Astrocyte of the hippocampus (primary cell): ENCODE data around the gene FOXD4L6.
"Not testable (repeated sequence)": the region's sequence is repeated elsewhere in the genome, so short reads cannot be mapped to it uniquely, and the experiment has no call there.

Experiments used
- DNase-seq: peaks from one replicate; pipeline ENCODE4 v3.0.0; 2011; ENCODE audit warnings: low read depth, low spot score

The FOXD4L6 gene

GRCh38 chr9:41128581-41128980 is at the start of gene FOXD4L6:
Gene FOXD4L6 (minus strand): TSS chr9:41128681. CDS start chr9:41128383, 298 bp downstream.
- not testable (repeated sequence) for DNase-seq

- peak; percentile 0 for DNase-seq
These were observed 46.5 kb upstream of the FOXD4L6 start for GRCh38 chr9:41174994-41175393.

- not testable (repeated sequence) for DNase-seq
These were observed 21.6 kb upstream of the FOXD4L6 start for GRCh38 chr9:41150116-41150515.

GRCh38 chr9:41141878-41142277 is 13.4 kb upstream of the FOXD4L6 start:
- DNase-seq, result not testable (repeated sequence)

- DNase-seq, result not testable (repeated sequence)
These were observed 1.6 kb downstream of the FOXD4L6 start for GRCh38 chr9:41126746-41127446.

DNA sequence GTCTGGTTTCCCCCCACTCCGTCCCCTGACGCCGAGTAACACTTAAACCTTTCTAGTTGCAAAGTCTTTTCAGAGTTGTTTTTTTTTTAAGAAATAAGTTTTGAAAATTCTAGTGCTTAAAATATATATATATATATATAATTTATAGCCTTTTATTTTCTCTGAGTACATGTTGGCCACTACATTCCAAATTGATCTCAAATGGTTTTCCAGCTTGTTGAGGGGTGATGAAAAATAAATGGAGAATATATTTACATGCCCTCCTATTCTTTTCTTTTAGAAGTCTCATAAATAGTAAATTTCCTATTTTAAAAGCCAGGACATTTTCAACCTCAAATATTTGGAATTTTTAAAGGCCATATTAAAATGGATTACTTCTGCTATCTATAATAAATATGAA is 2.5 kb downstream of the FOXD4L6 start:
- not testable (repeated sequence) for DNase-seq

GRCh38 chr9:41125109-41125658 is 3.3 kb downstream of the FOXD4L6 start:
- not testable (repeated sequence) for DNase-seq

- DNase-seq, result not testable (repeated sequence)
These were observed 4.0 kb downstream of the FOXD4L6 start for GRCh38 chr9:41124250-41125108.

- DNase-seq, result not testable (repeated sequence)
These were observed 4.7 kb downstream of the FOXD4L6 start for GRCh38 chr9:41123812-41124211.

DNA sequence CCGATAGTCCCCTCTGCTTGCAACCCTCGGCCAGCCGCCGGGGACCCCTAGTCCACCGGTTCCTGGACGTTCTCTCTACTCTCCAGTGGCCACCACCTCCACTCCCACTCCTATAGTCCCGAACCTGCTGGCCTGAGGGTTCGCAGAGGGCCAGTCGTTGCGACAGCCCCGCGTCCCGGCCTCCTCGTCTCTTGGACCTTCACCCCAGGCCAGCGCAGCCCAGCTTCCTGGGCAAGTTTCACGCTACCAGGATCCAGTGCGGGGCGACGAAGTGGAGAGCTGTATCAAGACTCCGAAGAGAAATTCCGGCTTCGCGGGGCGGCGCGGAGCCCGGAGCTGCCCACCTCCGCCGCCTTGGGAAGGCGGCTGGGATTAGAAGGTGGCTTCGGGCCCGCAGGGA is 5.1 kb downstream of the FOXD4L6 start:
- not testable (repeated sequence) for DNase-seq

- DNase-seq, result not testable (repeated sequence)
These were observed 7.8 kb downstream of the FOXD4L6 start for GRCh38 chr9:41120696-41121095.

GRCh38 chr9:41119719-41120118 is 8.8 kb downstream of the FOXD4L6 start:
- not testable (repeated sequence) for DNase-seq

GRCh38 chr9:41119311-41119710 is 9.2 kb downstream of the FOXD4L6 start:
- not testable (repeated sequence) for DNase-seq

GRCh38 chr9:41113348-41113747 is 15.1 kb downstream of the FOXD4L6 start:
- DNase-seq, result not testable (repeated sequence)

DNA sequence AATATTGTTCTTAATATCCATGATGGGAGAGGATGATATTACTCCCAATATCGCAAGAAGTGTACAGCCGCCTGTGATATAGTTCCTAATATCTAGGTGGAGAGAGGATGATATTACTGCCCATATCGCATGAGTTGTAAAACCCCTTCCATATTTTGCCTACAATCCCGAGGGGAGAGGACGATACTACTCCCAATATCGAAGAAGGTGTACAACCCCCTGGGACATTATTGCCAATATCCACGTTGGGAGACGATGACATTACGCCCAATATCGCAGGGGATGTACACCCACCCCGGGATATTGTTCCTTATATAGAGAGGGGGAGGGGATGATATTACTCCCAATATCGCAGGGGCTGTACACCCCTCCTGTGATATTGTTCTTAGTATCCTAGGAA is 17.1 kb downstream of the FOXD4L6 start:
- not testable (repeated sequence) for DNase-seq

GRCh38 chr9:41110913-41111312 is 17.6 kb downstream of the FOXD4L6 start:
- not testable (repeated sequence) for DNase-seq

DNA sequence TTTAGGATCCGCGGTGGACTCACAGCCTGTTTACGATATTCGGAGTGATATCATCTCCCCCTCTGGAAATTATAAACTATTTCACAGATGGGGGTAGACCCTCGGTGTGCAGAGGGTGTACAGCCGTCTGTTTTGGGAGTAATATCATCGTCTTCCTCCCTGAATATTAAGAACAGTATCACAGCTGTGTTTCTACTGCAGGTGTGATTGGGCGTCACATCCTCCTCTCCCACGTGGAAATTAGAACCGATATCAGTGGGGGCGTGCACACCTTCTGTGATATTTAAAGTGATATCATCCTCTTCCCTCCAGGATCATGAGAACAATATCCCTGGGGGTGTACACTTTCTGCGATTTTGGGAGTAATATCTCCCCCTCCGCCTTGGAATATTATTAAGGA is 19.2 kb downstream of the FOXD4L6 start:
- not testable (repeated sequence) for DNase-seq

DNA sequence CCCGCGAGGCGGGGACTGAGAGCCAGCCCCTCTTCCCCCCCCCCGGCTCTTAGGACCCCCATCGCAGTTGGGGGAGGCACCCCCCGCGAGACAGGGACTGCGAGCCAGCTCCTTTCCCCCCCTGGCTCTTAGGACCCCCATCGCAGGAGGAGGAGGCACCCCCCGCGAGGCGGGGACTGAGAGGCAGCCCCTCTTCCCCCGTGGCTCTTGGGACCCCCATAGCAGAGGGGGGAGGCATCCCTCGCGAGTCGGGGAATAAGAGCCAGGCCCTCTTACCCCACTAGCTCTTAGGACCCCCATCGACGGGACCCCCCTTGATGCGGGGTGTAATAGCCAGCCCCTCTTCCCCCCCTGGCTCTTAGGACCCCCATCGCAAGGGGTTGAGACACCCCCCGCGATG is 19.7 kb downstream of the FOXD4L6 start:
- DNase-seq, result not testable (repeated sequence)

DNA sequence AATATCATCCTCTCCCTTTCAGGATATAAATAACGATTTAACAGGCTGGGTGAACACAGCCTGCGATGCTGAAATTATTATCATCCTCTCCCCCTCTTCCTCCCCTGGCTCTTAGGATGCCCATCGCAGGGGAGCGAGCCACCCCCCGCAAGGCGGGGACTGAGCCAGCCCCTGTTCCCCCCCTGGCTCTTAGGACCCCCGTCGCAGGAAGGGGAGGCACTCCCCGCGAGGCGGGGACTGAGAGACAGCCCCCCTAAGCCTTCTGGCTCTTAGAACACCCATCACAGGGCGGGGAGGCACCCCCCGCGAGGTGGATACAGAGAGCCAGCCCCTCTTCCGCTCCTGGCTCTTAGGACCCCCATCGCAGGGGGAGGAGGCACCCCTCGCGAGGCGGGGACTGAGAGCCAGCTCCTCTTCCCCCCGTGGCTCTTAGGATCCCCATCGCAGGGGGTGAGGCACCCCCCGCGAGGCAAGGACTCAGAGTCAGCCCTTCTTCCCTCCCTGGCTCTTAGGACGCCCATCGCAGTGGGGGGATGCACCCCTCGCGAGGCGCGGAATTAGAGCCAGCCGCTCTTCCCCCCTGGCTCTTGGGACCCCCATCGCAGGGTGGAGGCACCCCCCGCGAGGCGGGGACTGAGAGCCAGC is 21.9 kb downstream of the FOXD4L6 start:
- not testable (repeated sequence) for DNase-seq

DNA sequence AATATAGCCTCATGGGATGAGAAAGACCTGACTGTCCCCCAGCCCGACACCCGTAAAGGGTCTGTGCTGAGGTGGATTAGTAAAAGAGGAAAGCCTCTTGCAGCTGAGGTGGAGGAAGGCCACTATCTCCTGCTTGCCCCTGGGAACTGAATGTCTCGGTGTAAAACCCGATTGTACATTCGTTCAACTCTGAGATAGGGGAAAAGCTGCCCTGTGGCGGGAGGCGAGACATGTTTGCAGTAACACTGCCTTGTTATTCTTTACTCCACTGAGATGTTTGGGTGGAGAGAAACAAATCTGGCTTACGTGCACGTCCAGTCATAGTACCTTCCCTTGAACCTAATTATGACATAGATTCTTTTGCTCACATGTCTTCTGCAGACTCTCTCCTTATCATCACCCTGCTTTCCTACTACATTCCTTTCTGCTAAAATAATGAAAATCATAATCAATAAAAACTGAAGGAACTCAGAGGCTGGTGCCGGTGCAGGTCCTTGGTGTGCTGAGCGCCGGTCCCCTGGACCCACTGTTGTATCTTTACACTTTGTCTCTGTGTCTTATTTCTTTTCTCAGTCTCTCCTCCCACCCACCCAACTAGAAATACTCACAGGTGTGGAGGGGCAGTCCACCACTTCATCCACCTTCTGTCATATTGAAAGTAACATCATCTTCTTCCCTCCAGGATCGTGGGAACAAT is 22.8 kb downstream of the FOXD4L6 start:
- DNase-seq, result not testable (repeated sequence)

- not testable (repeated sequence) for DNase-seq
These were observed 23.9 kb downstream of the FOXD4L6 start for GRCh38 chr9:41104542-41104941.
